ENCODE data around the gene MATN1. TPM values are rescaled to one million over a fixed set of nuclear protein-coding genes. Genes with fewer than 3 reads are reported as not detected.

The MATN1 gene
- total RNA-seq, 1 donor, result 2.7 TPM

- DNase-seq (ENCODE audit: low read depth in 2 of 3, low spot score in 2 of 3), result no peak
Measured at GRCh38 chr1:30666756-30667273, 56.6 kb downstream of the MATN1 start.

GRCh38 chr1:30665216-30666010 is 58.0 kb downstream of the MATN1 start:
- DNase-seq (ENCODE audit: low read depth in 2 of 3, low spot score in 2 of 3), result no peak

GRCh38 chr1:30664103-30664755 is 59.2 kb downstream of the MATN1 start:
- DNase-seq (ENCODE audit: low read depth in 2 of 3, low spot score in 2 of 3), result no peak

- DNase-seq (ENCODE audit: low read depth in 2 of 3, low spot score in 2 of 3), result no peak
Measured at GRCh38 chr1:30663596-30664091, 59.7 kb downstream of the MATN1 start.

- DNase-seq (ENCODE audit: low read depth in 2 of 3, low spot score in 2 of 3), result no peak
Measured at GRCh38 chr1:30662291-30662840, 61.0 kb downstream of the MATN1 start.

- no peak for DNase-seq (ENCODE audit: low read depth in 2 of 3, low spot score in 2 of 3)
Measured at GRCh38 chr1:30661311-30661710, 62.1 kb downstream of the MATN1 start.

Small RNAs within 50 kb of the gene (small RNA-seq; reads per million reads assigned to genes)
- 0.61 reads per million for gene MIR4420

Other genes with a start within 250 kb of the MATN1 start
- 352 TPM for gene LAPTM5, start 34.2 kb upstream of the MATN1 start, total RNA-seq
- under 0.01 TPM for gene SDC3, start 185.2 kb upstream of the MATN1 start, total RNA-seq

Data from hematopoietic multipotent progenitor cell (in vitro differentiated cells).